Measurements from ENCODE around the gene NOTCH1.

GRCh38 chr9:136459425-136459824 is 86.4 kb downstream of the NOTCH1 start:
- TF ChIP-seq TAF1 (IDR thresholded peaks at IDR 0.05; ENCODE audit: borderline replicate concordance, low read depth, low read length), result no peak
- TF ChIP-seq POLR2A (IDR thresholded peaks at IDR 0.05; ENCODE audit: low read depth, low read length), result no peak
- no peak for TF ChIP-seq POLR2AphosphoS5 (IDR thresholded peaks at IDR 0.05; ENCODE audit: low read depth, low read length)

Measured in GM12892 (cell line).